Mucosa of gallbladder (tissue), 1 donor: ENCODE results near the gene TSPAN19. TPM values are rescaled to one million over a fixed set of nuclear protein-coding genes. Genes with fewer than 3 reads are reported as not detected.
"Not testable (repeated sequence)": the region's sequence is repeated elsewhere in the genome, so short reads cannot be mapped to it uniquely, and the experiment has no call there.

Experiments used
- DNase-seq: peaks from one replicate; pipeline ENCODE4 v3.0.0-alpha.2; 2020; ENCODE audit warnings: low spot score
- total RNA-seq: library from RNA; stranded (reverse); gene quantifications from one replicate; pipeline ENCODE4 v1.2.1, GENCODE V29; 2021
- donor health status: DM: no; HTN: no; CAD: no.

TSPAN19 gene
- not detected for total RNA-seq

DNA sequence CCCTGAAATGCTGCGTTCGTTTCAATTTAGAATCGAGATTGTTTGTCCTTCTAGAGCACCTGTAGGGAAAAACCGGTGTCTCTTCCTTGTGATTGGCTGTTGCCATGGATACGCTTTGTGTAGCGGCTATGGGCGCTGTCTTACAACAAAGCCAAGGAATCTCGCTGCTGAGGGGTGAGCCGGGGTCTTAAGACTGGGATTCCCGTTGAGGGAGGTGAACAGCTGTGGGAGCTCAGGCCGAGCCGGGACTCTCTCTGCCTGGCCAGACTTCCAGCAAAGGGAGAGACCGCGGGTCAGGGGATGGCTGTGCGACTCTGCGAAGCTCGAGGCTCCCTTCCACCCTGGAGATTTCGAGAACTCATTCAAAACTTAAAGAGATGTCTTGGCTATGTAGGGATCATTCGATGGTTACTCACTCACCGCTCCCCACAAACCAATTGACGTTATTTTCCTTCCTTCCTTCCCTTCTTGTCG, at the start of gene TSPAN19, which contains the start of gene LRRIQ1:
Gene TSPAN19, minus strand, starts transcription at position 44 of the 474 bp plus-strand sequence. CDS start 6,331 bp downstream, outside the sequence.
Gene LRRIQ1, plus strand, starts transcription at position 118 of the 474 bp plus-strand sequence. CDS start 1,826 bp downstream, outside the sequence.
- DNase-seq, result peak; percentile 86

DNA sequence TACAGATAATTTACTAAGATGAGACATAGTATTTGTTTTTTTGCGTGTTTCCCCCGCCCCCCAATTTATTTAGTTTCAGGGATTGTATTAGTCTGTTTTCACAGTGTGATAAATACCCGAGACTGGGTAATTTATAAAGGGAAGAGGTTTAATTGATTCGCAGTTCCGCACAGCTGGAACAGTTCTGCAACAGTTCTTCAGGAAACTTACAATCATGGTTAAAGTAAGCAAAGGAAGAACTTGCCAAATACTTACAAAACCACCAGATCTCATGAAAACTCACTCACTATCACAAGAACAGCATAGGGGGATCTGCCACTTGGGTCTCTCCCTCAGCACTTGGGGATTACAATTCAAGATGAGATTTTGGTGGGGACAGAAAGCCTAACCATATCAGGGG, 49.0 kb upstream of the TSPAN19 start:
- DNase-seq, result no peak

DNA sequence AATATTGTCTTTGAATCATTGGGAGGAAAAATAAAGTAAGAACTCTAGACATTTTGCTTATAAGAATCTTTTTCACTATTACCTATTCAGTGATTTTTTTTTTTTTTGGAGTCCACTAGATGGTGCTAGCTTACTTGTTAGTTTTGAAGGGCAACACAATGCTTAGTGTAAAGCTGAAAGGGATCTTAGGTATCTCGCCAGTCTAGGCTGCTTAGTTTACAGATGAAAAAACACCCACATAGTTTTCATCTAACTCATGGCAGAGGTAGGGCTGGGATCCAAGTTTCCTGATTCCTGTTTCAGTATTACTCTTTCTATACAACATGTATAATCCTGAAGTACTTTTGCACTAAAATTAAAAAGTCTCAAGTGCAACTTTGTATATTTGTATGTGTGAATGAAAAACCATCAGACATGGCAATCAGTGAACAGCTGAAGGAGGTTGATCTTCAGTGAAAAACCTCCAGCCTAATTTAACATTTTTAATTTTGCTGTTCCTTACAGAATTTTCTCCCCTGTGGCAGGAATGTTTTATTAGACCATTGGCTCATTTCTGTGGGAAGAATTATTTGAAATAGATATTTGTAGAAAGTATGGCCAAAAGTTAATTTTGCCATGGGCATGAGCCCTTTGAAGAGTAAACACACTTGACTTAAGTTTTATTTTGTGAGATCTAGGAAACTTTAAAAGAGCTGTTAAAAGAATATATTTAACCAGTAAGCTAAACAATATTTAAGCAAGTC, 40.8 kb upstream of the TSPAN19 start:
- no peak for DNase-seq

DNA sequence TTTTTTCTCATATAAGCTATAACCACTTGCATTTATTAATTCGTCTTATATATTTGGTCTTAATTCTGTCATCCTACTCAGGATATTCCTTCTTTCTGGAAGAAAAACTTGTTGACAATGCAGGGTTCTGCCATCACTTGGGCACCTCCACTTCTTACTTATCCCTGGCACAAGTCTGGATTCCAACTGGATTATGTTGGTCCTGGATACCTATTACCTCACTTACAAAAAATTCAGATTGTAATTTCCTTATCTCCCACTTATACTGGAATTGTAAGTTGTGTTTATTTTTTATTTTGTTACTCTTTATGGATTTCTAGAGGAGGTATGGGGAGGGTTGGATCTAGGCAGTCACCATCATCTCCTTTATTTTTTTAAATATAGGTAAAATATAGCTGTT, 36.7 kb upstream of the TSPAN19 start:
- no peak for DNase-seq

DNA sequence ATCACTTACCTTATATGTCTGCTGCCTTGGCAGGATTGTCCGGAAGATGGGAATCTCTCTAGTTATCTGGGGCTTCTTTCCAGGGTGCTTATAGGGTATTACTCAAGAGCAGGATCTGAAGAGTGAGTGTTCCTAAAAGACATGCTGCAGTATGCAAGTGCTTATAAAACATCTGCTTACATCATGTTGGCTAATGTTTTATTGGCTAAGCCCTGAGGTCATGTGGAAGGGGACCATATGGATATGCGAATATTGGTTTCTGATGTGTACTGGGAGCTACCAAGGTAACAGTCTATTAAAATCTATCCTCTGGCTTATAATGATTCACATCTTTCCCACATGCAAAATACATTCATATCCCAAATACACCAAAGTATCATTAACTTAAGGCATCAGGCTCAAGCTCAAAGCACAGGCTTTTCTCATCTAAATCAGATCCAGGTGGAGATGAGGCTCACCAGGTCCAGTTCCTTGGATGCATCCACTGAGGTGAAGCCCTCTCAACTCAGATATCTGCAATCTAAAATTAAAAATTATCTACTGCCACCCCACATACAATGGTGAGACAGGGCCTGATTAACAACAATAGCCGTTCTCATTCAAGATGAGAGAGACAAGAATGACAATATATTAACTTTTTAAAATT, 29.9 kb upstream of the TSPAN19 start:
- DNase-seq, result no peak

DNA sequence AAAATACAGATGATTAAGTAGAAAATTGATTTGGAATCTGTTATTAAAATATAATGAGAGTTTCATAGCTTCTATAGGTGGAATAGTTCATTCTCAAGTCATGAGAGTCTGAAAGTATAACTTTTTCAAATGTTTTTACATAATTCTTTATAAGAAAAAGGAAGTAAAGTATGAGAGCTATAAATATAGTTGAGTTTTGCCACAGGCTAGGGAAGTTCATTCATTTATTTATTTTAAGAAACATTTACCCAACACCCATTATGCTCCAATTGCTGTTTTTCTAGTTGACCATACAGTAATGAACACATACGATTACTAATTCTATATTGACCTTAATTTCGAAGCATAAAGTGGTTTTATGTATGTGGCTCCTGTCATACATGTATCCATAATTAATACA, 24.8 kb upstream of the TSPAN19 start:
- no peak for DNase-seq

DNA sequence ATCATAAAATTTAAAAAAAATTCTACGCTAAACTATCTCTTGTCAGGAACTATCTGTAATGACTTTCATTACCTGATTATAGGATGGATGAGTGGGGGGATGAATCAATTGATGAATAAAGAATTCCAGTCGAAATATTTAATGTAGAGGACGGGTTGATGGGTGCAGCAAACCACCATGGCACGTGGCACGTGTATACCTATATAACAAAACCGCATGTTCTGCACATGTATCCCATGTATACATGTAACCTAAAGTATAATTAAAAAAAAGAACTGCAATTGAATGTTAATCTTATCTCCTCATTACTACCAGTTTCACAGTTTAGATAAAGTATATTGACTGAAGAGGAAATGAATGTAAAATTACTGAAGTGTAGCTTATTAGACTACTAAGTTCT, 23.5 kb upstream of the TSPAN19 start:
- no peak for DNase-seq

DNA sequence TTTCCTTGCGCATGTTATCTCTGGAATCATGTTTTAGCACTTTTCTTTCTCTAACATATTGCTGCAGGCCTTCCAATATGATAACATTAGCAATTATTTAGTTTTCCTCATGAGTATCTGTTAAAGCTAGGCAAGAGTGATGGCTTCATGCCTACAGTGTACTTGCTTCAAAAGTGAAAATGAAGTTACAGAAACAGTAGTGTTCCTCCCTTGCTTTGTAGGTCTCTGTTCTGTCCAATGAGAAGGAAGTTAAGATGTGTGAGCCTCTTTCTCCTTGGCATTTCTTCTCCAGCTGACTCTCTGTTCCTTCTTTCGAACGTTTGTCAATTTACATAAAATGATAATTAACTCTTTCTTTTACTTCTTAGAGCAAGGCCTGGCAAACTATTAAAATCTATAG, 22.3 kb upstream of the TSPAN19 start:
- DNase-seq, result no peak

DNA sequence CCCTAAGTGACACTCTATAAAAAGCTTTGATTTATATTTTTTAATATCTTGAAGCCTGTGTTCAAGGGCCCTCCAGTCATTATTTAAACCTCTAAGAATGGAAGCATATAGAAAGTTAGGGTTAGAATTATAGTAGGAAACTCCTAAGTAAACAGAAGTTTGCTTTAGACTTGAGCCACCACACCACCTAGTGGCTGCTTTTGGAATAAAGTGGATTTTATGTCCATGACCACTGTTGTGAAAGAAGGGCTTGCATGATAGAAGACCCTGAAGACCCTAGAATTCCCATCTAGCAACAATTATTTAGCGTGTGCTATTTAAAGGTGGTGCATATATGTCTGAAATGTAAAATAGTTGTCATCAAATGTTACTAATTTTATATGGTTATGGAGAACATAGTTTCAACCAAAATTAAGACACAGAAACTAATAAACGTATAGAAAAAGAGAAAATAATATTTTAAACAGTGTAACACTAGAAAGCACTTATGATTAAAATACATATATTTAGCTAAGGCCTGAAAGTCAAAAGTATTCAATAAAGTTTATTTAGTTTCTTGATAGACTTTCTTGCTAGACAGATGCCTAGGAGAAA, 21.4 kb upstream of the TSPAN19 start:
- peak; percentile 23 for DNase-seq

DNA sequence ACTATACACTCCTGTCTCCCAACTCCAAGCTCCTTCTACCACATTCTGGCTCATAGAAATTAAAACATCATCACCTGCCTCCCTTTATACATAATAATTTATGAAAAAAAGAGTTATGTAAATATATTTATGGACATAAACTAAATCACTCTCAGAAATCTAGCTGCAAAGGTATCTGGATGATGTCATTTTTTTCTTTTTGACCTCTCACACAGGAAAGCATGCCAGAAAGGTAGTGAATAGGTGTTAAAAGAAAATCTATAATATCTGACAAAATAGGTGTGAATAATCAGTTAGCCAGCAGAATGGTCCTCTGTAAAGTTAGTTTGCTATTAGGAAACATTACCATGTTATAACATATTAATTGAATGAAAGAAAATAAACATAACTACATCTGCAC, 7.8 kb upstream of the TSPAN19 start:
- no peak for DNase-seq

DNA sequence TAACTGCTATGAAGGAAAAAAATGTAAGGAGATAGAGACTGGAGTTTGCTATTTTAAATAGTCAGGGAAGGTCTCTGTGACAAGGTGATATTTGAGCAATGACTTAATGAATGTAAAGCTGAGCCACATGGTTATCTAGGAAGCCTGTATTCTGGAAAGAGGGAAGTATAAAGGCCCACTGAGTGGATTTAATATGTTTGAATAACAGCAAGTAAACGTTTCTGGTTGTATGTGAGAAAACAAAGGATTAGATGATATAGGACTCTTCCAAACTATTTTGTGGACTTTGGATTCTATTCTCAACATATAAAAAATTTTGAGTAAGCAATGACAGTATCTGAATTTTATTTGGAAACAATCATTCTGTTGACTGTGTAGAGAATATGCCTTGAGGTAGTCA, 5.3 kb upstream of the TSPAN19 start:
- no peak for DNase-seq

DNA sequence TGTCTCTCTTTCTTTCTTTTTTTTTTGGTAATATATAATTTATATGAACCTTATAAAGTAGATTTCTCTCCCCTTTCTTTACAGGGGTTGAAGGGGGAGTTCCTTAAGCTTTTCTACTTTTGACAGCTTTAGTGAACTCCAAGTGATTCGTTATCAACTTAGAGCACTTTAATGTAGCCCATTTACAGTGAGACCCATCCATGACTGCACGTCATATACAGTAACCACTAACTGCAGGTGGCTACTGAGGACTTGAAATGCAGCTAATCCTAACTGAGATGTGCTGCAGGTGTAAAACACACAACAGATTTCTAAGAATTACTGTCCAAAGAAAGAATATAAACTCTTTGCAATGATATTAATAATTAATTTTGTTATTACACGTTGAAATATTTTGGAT, 656 bp upstream of the TSPAN19 start:
- no peak for DNase-seq

DNA sequence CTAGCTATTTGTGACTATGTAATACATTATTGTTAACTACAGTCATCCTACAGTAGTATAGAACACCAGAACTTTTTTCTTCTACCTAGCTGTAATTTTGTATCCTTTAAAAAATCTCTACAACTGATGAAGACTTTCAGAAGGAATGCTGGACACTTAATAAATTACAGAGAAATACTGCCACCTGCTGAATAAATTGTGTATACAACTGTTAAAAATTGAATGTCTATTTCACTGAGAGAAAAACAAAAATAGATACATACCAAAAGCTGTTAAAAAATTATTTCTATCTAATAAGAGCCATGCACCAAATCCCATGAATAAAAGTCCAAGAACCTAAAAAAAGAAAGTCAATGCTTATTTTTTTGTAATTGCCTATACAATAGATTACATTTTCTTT, 6.6 kb downstream of the TSPAN19 start:
- DNase-seq, result no peak

DNA sequence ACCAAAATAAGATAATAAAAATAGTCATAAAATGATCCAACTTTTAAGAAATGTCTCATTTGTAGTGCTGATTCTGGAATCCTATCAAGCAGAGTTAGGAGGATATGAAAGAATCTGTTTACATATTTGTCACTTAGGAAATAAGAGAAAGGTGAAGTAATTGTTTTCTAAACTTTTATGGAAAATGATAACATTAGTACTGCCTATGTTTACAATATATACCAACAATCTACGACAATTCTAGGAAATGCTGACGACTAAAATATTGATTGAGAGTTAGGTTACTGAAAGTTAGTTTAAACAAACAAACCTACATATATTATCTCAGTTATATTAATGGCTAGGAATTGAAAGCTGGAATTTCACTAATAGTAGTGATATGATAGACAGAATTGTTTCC, 18.0 kb downstream of the TSPAN19 start:
- DNase-seq, result no peak

DNA sequence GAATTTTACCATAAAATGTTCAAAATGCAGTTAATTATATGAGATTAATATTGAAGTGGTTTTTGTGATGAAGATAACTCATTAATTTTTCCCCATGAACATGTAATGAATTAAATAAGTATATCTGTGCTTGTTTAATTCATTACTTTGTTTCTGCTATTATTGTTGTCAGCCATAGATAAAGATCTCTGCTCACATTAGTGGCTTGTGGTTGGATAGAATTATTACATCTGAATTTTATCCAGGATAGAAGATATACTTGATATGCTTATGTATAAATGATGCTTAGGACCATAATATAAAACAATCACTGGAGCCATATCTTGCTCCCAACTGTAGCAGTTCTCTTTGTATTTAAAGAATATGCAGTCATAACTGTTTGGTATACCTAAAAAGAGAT, 18.5 kb downstream of the TSPAN19 start:
- no peak for DNase-seq

DNA sequence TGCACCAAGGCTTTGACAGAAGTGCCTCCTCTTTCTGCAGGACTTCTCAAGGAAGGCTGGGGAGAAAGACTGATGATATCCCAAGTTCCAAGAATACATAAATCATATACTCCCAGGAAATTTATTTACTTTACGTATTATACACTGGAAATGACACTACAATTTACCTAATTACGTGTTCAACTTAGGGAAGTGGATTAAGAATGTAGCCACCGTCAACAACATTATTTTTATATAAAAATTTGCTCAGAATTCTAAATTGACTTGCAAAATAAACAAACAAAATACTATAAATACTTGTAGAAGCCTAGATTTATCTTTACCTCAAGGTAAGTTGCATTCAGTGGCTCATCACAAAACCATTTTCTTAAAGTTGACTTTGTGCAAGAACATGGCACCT, 18.9 kb downstream of the TSPAN19 start:
- no peak for DNase-seq

DNA sequence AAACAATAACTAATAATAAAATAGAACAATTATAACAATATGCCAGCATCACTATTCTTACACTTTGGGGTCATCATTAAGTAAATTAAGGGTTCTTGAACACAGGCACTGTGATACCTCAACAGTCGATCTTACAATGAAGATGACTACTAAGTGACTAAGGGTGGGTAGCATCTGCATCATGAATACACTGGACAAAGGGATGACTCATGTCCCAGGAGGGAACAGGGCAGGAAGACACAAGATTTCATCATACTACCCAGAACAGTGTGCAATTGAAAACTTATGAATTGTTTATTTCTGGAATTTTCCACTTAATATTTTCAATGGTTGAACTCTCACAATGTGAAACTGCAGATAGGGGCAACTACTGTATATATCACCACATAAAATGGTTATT, 19.7 kb downstream of the TSPAN19 start:
- no peak for DNase-seq

DNA sequence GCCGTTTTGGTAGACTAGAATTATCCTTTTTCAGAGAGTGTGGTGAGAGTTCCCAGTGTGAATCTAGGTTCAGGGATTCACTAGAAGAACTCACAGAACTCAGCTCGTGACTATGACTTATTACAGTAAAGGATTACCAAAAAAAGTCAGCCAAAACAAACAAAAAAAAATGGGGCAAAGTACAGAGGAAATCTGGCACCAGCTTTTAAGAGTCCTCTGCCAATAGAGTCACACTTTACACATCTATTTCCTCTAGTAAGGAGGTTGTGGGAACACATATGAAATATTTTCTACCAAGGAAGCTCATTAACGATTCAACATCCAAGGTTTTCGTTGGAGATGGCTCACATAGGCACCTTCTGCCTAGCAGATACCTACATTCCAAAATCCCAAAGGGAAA, 28.2 kb downstream of the TSPAN19 start:
- DNase-seq, result peak; percentile 17

DNA sequence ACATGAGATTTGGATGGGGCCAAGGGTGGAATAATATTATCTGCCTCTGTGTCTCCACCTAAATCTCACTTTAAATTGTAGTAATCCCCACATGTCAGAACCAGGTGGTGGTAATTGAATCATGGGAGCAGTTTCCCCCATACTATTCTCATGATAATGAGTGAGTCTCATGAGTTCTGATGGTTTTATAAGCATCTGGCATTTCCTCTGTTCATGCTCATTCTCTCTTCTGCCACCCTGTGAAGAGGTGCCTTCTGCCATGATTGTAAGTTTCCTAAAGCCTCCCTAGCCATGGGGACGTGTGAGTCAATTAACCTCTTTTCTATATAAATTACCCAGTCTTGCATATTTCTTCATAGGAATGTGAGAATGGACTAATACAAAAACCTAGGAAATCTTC, 29.9 kb downstream of the TSPAN19 start:
- DNase-seq, result no peak

DNA sequence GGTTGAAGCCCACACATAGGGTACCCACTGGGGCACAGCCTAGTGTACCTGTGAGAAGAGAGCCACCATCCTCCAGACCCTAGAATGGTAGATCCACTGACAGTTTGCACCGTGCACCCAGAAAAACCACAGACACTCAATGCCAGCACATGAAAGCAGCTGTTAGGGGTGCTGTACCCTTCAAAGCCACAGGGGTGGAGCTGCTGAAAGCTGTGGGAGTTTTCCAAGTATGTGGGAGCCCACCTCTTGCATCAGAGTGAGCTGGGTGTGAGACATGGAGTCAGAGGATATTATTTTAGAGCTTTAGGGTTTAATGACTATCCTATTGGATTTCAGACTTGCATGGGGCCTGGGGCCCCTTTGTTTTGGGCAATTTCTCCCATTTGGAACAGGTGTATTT, 30.5 kb downstream of the TSPAN19 start:
- no peak for DNase-seq

DNA sequence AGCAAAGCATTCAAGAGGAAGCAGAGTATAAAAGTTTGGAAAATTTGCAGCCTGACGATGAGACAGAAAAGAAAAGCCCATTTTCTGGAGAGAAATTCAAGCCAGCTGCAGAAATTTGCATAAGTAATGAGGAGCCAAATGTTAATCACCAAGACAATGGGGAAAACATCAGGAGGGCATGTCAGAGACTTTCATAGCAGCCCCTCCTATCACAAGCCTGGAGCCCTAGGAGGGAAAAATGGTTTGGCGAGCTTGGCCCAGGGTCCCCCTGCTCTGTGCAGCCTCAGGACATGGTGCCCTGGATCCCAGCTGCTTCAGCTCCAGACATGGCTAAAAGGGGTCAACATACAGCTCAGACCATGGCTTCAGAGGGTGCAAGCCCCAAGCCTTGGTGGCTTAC, 31.0 kb downstream of the TSPAN19 start:
- not testable (repeated sequence) for DNase-seq

DNA sequence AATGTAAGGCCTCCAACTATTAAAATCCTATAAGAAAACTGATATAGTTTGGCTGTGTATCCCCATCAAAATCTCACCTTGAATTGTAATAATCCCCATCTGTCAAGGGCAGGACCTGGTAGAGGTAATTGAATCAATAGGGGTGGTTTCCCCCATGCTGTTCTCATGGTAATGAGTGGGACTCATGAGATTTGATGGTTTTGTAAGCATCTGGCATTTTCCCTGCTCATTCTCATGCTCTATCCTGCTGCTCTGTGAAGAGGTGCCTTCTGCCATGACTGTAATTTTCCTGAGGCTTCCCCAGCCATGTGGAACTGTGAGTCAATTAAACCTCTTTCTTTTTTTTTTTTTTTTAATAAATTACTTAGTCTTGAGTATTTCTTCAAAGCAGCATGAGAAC, 31.9 kb downstream of the TSPAN19 start:
- no peak for DNase-seq

DNA sequence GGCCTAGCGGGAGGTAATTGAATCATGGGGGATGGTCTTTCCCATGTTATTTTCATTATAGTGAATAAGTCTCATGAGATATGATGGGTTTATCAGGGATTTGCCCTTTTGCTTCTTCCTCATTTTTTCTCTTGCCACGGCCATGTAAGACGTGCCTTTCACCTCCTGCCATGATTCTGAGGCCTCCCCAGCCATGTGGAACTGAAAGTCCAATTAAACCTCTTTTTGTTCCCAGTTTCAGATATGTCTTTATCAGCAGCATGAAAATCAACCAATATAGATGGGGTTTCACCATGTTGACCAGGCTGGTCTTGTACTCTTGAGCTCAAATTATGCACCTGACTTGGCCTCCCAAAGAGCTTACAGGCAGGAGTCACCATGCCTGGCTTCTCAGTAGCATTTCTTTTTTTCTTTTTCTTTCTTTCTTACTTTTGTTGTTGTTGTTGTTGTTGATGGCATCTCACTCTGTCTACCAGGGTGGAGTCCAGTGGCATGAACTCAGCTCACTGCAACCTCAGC, 33.2 kb downstream of the TSPAN19 start:
- no peak for DNase-seq
